NCI-H2227 treated with DMSO at 0.1 percent for 48 hours (cell line): ENCODE results near the gene EFCAB8.
"Not testable (repeated sequence)": the region's sequence is repeated elsewhere in the genome, so short reads cannot be mapped to it uniquely, and the experiment has no call there.

Experiments used
- DNase-seq: peaks from one replicate; lab custom pipeline; 2025; lab: John Stamatoyannopoulos, UW

EFCAB8 gene

DNA sequence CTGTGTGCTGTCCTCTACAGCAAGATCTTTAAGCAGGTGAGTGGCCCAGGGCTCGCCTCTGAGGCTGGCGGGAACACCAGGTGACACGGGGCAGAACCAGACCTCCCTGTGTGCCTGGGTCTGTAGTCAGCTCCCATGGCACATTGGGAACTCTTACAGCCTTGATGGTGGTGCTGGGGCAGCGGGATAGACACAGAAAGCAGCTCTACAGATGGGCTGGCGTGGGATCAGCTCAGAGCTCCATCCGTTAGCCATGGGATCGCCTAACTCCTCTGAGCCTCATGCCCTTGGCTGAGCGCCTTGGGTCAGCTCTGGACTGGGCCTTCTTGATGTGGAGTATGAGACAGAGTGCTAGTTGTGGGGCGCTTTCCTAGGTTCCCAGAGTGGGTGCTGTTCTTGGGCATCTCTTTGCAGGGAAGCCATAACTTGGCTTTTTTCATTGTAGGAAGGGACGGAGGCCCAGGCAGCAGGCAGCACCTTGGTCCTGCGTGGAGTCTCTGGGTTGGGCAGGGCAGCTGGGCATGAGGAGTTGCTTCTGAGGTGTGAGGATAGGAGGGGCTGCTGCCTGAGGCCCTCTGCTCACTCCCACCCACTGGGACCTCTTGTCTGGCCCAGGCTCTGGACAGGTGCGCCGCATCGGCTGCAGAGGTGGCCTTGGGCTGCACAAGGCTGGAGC lies 51.3 kb downstream of the EFCAB8 start:
- DNase-seq = no peak

- no peak for DNase-seq
Measured at GRCh38 chr20:32911355-32911754, 52.6 kb downstream of the EFCAB8 start.

GRCh38 chr20:32912688-32913087 lies 54.0 kb downstream of the EFCAB8 start:
- DNase-seq = no peak

DNA sequence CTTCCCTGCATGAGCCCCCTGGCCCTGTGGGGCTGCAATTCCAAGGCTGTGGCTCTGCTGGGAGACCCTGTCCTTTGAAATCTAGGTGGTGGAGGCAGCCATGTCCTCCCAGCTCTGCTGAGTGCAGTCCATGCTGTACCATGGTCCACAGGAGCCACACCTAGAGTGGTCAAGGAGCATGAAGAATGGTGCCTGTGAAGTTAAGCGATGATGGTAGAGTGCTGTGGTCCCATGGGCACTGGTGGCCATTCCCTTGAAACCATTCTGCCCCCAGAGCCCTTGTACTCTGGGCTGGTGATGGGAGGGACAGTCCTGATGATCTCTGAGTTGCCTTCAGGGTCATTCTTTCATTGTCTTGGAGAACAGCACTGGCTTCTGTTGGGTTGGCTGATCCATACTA lies 55.3 kb downstream of the EFCAB8 start:
- no peak for DNase-seq

DNA sequence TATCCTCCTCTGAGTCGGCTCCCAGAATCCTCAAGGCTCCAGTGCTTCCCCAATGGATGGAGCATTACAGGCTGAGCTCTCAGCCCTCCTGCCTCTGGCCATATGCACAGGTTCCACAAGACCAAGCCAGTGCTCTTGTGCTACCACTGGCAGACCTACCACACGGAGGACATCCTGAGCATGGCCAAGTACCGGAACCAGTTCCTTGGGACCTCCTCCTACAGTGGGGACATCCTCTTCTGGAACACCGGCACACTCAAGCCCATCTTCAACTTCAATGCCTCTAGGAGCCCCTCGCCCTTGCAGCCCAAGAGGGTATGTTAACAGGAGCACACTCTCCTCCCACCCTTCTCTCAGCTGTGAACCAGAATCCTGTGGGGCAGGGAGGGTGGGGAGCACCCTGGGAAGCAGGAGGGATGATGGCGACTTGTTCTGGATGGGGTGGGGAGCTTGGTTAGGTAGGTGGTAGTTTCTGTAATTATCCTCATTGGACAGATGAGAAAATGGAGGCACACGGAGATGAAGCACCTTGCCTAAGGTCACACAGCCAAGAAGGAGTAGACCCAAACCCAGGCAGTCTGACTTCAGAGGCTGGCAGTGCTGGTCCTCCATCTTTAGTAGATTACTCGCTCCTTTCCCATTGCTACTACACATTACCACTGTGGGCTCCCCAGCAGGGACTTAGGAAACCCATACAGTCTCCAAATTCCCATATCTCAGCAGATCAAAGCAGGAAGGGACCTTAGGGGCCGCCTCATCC lies 58.6 kb downstream of the EFCAB8 start:
- no peak for DNase-seq

- no peak for DNase-seq
Measured at GRCh38 chr20:32918296-32918695, 59.6 kb downstream of the EFCAB8 start.

GRCh38 chr20:32918751-32919150 lies 60.0 kb downstream of the EFCAB8 start:
- DNase-seq = no peak

DNA sequence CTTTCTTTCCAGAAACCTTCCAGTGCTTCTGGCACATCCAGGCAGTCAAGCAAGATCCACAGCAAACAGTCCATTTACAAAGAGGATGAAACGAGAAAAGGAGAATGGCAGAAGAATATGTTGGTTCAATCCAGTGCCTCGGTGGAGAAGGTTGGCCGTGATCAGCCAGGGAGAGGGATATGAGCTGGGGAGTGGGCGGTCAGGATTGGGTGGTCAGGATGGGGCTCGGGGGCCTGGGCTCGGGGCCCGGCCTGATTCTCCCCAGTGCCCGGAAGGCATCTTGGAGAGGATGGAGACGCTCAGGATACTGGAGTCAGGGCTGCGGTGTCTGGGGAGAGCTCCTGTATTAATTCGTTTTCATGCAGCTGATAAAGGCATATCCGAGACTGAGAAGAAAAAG lies 61.3 kb downstream of the EFCAB8 start:
- no peak for DNase-seq

DNA sequence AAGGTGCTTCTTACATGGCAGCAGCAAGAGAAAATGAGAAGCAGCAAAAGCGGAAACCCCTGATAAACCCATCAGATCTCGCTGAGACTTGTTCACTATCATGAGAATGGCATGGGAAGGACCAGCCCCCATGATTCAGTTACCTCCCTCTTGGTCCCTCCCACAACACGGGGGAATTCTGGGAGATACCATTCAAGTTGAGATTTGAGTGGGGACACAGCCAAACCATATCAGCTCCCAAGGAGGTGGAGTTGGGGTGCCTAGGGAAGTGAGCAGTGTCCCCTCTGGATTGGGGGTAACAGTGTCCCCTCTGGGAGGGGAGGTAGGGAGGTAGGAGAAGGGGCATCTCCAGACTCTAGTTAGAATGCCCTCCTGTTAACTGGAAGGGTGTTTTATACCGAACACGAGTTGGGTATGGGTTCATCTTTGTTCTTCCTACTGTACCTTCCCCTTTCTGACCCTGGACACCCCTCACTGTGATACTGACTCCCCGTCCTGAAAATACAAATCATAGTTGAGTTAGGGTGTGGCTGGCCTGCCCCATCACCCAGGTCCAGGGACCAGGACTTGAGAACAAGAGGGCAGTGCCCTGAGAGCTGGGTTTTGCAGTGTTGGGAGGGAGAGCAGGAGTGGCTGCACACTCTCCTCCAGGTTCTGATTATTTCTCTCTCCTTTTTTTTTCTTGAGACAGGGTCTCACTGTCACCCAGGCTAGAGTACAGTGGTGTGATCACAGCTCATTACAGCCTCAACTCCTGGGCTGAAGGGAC lies 62.0 kb downstream of the EFCAB8 start:
- no peak for DNase-seq

DNA sequence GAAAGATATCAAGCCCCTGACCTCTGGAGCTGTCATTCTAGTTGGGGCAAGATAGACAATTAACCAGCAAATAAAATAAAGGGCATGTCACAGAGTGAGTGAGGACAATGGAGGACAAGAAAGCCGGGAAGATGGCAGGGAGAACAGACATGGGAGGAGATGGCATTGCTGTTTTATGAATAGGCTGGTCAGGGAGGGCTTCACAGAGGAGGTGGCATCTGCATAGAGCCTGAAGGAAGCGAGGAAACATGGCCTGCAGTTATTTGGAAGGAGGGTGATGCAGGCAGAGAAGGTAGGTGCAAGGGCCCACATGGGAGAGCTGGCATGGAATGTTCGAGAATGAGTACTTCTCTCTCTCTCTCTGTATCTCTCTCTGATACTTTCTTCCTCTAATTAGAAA lies 63.7 kb downstream of the EFCAB8 start:
- no peak for DNase-seq

DNA sequence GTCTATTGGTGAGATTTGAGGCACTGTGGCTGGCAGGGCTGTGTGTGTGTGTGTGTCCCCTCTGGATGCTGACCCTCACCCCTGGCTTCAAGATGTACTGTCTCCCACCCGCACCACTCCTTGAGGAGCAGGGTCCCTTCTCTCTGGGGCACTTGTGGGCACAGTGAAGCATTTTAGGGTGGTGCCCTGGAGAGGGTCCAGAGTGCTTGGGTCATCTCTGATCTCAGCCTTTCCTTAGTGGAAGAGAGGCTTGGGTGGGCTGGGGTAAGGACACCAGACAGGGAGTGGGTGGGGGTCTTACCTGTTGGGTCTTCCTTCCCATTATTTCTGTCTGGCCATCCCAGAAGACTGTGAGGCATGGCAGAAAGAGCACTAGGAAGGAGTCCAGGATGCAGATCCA lies 66.1 kb downstream of the EFCAB8 start:
- no peak for DNase-seq

GRCh38 chr20:32925481-32926196 lies 66.9 kb downstream of the EFCAB8 start:
- DNase-seq = no peak

DNA sequence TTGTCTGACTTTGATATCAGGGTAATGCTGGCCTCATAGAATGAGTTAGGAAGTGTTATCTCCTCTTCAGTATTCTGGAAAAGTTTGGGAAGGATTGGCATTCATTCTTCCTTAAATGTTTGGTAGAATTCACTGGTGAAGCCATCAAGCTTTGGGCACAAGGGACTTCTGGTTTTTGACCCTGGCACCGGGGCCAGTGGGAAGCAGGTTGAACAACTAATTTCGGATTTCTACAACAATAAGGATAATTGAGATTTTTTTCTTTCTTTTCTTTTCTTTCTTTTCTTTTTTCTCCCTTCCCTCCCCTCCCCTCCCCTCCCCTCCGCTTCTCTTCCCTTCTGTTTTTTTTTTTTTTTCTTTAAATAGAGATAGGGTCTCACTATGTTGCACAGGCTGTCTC lies 70.4 kb downstream of the EFCAB8 start:
- no peak for DNase-seq

- no peak for DNase-seq
Measured at GRCh38 chr20:32930181-32930580, 71.5 kb downstream of the EFCAB8 start.

DNA sequence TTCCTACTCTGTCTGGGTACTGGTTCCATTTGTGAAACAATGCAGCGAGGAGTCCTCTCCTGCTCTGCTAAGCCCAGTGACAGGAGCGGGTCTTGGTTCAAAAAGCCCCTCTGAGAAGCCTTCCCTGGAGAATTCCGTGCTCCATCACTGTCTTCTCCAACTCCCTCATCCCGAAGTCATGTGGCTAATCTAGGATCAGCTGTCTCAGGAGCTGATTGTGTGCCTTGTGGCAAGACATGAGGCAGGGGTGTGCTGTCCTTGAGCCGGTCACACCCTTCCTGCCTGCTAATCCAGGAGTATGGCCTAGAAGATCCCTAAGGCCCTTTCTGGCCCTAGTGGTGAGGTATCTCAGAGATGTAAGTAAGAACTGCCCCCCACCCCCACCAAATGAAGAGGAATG lies 72.0 kb downstream of the EFCAB8 start:
- DNase-seq = no peak

- no peak for DNase-seq
Measured at GRCh38 chr20:32934580-32934979, 75.9 kb downstream of the EFCAB8 start.

- no peak for DNase-seq
Measured at GRCh38 chr20:32941155-32941885, 82.6 kb downstream of the EFCAB8 start.

- no peak for DNase-seq
Measured at GRCh38 chr20:32943490-32944052, 84.8 kb downstream of the EFCAB8 start.

- DNase-seq = peak; percentile 20
Measured at GRCh38 chr20:32945710-32946221, 87.0 kb downstream of the EFCAB8 start.

GRCh38 chr20:32946629-32947028 lies 87.9 kb downstream of the EFCAB8 start:
- DNase-seq = no peak

GRCh38 chr20:32950539-32950938 lies 91.8 kb downstream of the EFCAB8 start:
- not testable (repeated sequence) for DNase-seq
